ENCODE measurements around the gene ACTN1.

Gene ACTN1

DNA sequence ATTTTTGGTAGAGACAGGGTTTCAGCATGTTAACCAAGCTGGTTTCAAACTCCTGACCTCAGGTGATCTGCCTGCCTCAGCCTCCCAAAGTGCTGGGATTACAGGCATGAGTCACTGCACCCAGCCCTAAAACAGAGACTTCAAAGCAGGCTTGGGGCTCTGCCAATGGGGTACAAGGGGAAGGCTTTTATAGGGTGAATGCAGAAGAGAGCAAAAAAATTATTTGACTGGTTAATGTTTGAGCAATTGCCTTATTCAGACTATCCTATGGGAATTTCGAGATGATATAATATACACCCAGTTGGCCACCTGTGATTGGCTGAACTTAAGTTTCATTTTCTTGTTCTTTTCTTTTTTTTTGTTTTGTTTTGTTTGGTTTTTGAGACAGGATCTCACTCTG is 31.5 kb upstream of the ACTN1 start:
- Histone ChIP-seq H2AFZ (ENCODE audit: low read depth, low read length) (no peak overlapping the region), H4K20me1 (ENCODE audit: insufficient read depth, low read length) (no peaks in the 10 kb centered on the region), H3K79me2 (ENCODE audit: low read length) (no peaks in the 10 kb centered on the region), H3K36me3 (replicated peaks; ENCODE audit: low read depth, low read length) (no peaks in the 10 kb centered on the region), H3K27ac (ENCODE audit: low read length) (no peak overlapping the region), H3K4me1 (ENCODE audit: low read length) (no peaks in the 10 kb centered on the region), H3K9ac (ENCODE audit: low read length) (no peak overlapping the region), H3K9me3 (ENCODE audit: insufficient read depth, low read length) (no peaks in the 10 kb centered on the region), H3K27me3 (ENCODE audit: low read depth, low read length) (peaks cover 2% of the 10 kb centered on the region; the same call in 1 of the 2 replicates), H3K4me3 (ENCODE audit: low read length) (no peak overlapping the region), H3K4me2 (ENCODE audit: low read length) (no peak overlapping the region)
- TF ChIP-seq EZH2phosphoT487 (IDR thresholded peaks at IDR 0.05; ENCODE audit: low read depth) (no peak), CTCF (IDR thresholded peaks at IDR 0.05; ENCODE audit: low read depth, low read length) (no peak)

DNA sequence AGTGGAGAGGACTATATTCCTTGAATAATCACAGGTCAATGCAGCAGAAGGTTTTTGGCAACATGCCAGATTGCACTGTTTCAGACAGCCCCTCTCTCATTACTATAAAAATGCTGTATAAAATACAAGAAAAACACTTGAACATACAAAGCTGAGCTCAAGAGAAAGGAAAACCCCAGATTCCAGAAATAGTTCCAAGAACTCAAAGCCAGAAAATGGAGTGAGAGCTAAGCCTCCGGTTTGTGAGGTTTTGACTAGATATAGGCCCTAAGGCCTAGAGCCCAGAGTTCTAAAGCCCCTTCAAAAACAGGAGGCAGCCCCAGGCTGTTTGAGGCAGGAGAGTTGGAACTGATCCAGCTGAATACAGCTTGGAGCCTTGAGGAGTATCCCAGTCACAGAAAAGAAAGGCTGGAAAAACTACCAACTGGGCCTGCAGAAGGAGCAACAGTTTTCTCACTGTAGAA is 29.4 kb upstream of the ACTN1 start:
- H4K20me1 ChIP-seq (ENCODE audit: insufficient read depth, low read length), result no peaks in the 10 kb centered on the region
- no peaks in the 10 kb centered on the region for H3K79me2 ChIP-seq (ENCODE audit: low read length)
- TF ChIP-seq CTCF (IDR thresholded peaks at IDR 0.05; ENCODE audit: low read depth, low read length) (no peak), EZH2phosphoT487 (IDR thresholded peaks at IDR 0.05; ENCODE audit: low read depth) (no peak)
- H3K4me2 ChIP-seq (ENCODE audit: low read length), result no peak overlapping the region
- peaks cover 12% of the 10 kb centered on the region; the same call in 1 of the 2 replicates for H3K27me3 ChIP-seq (ENCODE audit: low read depth, low read length)
- H3K9me3 ChIP-seq (ENCODE audit: insufficient read depth, low read length), result no peaks in the 10 kb centered on the region
- H3K4me1 ChIP-seq (ENCODE audit: low read length), result no peaks in the 10 kb centered on the region
- H3K9ac ChIP-seq (ENCODE audit: low read length), result no peak overlapping the region
- no peak overlapping the region for H2AFZ ChIP-seq (ENCODE audit: low read depth, low read length)
- H3K36me3 ChIP-seq (replicated peaks; ENCODE audit: low read depth, low read length), result no peaks in the 10 kb centered on the region
- H3K27ac ChIP-seq (ENCODE audit: low read length), result no peak overlapping the region
- H3K4me3 ChIP-seq (ENCODE audit: low read length), result no peak overlapping the region

DNA sequence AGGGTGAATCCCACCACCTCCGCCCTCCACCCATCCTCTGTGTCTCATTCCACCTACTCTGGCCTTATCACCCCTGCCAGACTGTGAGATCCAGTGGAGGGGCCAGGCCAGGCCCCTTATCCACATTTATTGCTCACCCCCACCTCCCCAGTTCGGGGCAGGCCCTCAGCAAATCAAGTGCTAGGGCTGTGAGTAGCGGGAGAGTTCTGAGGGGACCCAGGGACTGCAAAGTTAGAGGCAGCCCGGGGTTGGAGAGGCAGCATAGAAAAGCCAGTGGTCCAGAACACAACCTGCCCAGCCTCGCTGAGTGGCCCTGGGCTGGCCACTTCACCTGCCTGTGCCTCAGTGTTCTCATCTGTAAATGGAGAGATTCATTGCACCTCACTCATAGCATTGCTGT is 27.2 kb upstream of the ACTN1 start:
- Histone ChIP-seq H3K9me3 (ENCODE audit: insufficient read depth, low read length) (no peaks in the 10 kb centered on the region), H2AFZ (ENCODE audit: low read depth, low read length) (no peak overlapping the region), H3K9ac (ENCODE audit: low read length) (no peak overlapping the region), H3K27ac (ENCODE audit: low read length) (no peak overlapping the region), H3K4me2 (ENCODE audit: low read length) (no peak overlapping the region), H3K27me3 (ENCODE audit: low read depth, low read length) (peaks cover 12% of the 10 kb centered on the region; the same call in 1 of the 2 replicates), H4K20me1 (ENCODE audit: insufficient read depth, low read length) (no peaks in the 10 kb centered on the region), H3K36me3 (replicated peaks; ENCODE audit: low read depth, low read length) (no peaks in the 10 kb centered on the region), H3K79me2 (ENCODE audit: low read length) (no peaks in the 10 kb centered on the region), H3K4me1 (ENCODE audit: low read length) (no peaks in the 10 kb centered on the region), H3K4me3 (ENCODE audit: low read length) (no peak overlapping the region)
- TF ChIP-seq EZH2phosphoT487 (IDR thresholded peaks at IDR 0.05; ENCODE audit: low read depth) (no peak), CTCF (IDR thresholded peaks at IDR 0.05; ENCODE audit: low read depth, low read length) (no peak)

DNA sequence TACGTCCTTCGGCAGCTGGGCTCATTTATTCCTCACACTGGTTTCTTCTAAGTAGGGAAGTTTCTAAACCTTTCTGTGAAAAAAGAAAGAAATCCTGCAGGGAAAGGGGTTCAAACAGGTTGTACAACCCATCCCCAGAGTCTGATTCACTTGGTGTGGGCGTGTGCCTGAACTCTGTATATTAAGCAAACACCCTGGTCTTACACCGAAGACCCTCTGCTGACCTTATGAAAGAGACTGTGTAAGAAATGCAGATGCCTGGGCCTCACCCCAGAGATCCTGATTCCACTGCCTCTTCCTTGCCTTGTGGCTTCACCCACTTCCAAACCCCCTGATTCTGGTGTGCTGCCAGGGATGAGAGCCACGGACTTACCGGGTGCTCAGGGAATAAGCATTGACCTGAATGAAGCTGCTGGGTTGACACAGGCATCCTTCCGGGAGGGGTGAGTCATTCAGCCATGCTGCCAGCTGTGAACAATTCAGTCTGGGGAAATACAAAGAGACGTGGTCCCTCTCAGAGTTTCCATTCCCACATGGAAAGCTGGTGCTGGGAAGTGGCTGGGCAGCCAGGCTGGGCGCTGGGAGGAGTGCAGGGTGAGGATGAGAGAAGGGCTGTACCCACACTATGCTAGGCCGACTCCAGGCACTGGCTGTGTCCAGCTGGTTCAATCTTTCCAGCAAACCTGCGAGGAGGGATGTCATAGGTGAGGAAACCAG is 26.5 kb upstream of the ACTN1 start:
- Histone ChIP-seq H3K4me1 (ENCODE audit: low read length) (no peaks in the 10 kb centered on the region), H3K4me3 (ENCODE audit: low read length) (no peak overlapping the region), H3K79me2 (ENCODE audit: low read length) (no peaks in the 10 kb centered on the region), H4K20me1 (ENCODE audit: insufficient read depth, low read length) (no peaks in the 10 kb centered on the region), H3K27ac (ENCODE audit: low read length) (no peak overlapping the region), H3K4me2 (ENCODE audit: low read length) (no peak overlapping the region), H2AFZ (ENCODE audit: low read depth, low read length) (no peak overlapping the region), H3K9ac (ENCODE audit: low read length) (no peak overlapping the region), H3K27me3 (ENCODE audit: low read depth, low read length) (peaks cover 12% of the 10 kb centered on the region; the same call in 1 of the 2 replicates), H3K36me3 (replicated peaks; ENCODE audit: low read depth, low read length) (no peaks in the 10 kb centered on the region), H3K9me3 (ENCODE audit: insufficient read depth, low read length) (no peaks in the 10 kb centered on the region)
- no peak for TF ChIP-seq CTCF (IDR thresholded peaks at IDR 0.05; ENCODE audit: low read depth, low read length)
- no peak for TF ChIP-seq EZH2phosphoT487 (IDR thresholded peaks at IDR 0.05; ENCODE audit: low read depth)
